Panc1 (cell line): ENCODE data around the gene URAD. TPM values are rescaled to one million over a fixed set of nuclear protein-coding genes. Genes with fewer than 3 reads are reported as not detected.

Experiments
- ATAC-seq: fragments of 200-7000 bp; cut with Tn5 transposase; 2 replicates; pipeline ENCODE4 v1.9.1; 2020; ENCODE audit warnings: mild to moderate bottlenecking, moderate library complexity
- BruUV-seq: library from RNA; stranded (reverse); fragments of 400-500 nt; replicated peaks from 2 replicates; lab custom pipeline; 2021; lab: Mats Ljungman, UMichigan
- CTCF ChIA-PET: fragments of 300-600 bp; sonication (Branson Sonifier 250); formaldehyde crosslinking; loops from one replicate; lab custom pipeline; 2022; ENCODE audit warnings: antibody characterized with exemption; lab: Charles Lee
- POLR2A ChIA-PET: fragments of 300-600 bp; sonication (Branson Sonifier 250); formaldehyde crosslinking; loops from one replicate; lab custom pipeline; 2022; ENCODE audit warnings: antibody characterized with exemption; lab: Charles Lee
- DNase-seq: peaks from one replicate; pipeline ENCODE4 v3.0.0-alpha.2; 2010; ENCODE audit warnings: low read depth, low spot score
- H3K27ac ChIP-seq: 2 replicates; pipeline ENCODE4 v1.5.1; 2011; ENCODE audit warnings: mild to moderate bottlenecking, low read length, inconsistent platforms
- H3K27me3 ChIP-seq: fragments of 200-500 bp; sonication (Bioruptor generic); 2 replicates; pipeline ENCODE4 v1.6.0; 2014; ENCODE audit warnings: low read length, inconsistent platforms; ENCODE audit not compliant: control insufficient read depth, insufficient read depth
- H3K36me3 ChIP-seq: fragments of 200-500 bp; sonication (Bioruptor generic); 2 replicates; pipeline ENCODE4 v1.5.1; 2014; ENCODE audit warnings: inconsistent platforms, mild to moderate bottlenecking, low read length, moderate library complexity; ENCODE audit not compliant: control insufficient read depth, insufficient read depth
- H3K4me1 ChIP-seq: 2 replicates; pipeline ENCODE4 v1.5.1; 2011; ENCODE audit warnings: inconsistent platforms, mild to moderate bottlenecking, low read length, moderate library complexity; ENCODE audit not compliant: control insufficient read depth, insufficient read depth
- H3K4me3 ChIP-seq, 2 experiments: 2 replicates each; pipeline ENCODE4 v1.5.1; 2011 to 2012; ENCODE audit warnings: low read depth in 2 of 2, low read length in 2 of 2, mild to moderate bottlenecking in 2 of 2, inconsistent platforms in 1 of 2, moderate library complexity in 1 of 2
- H3K9me3 ChIP-seq: fragments of 200-500 bp; sonication (Bioruptor generic); 2 replicates; pipeline ENCODE4 v1.5.1; 2014; ENCODE audit warnings: low read depth, mild to moderate bottlenecking, inconsistent platforms, low read length, moderate library complexity; ENCODE audit not compliant: control insufficient read depth, insufficient read depth
- CTCF ChIP-seq: fragments of 450-650 bp; IDR thresholded peaks from 2 replicates; pipeline ENCODE4 v1.5.1; 2017; ENCODE audit warnings: mild to moderate bottlenecking
- POLR2AphosphoS5 ChIP-seq: IDR thresholded peaks from 2 replicates; pipeline ENCODE4 v1.6.1; 2012; ENCODE audit warnings: mild to moderate bottlenecking, low read depth, low read length, moderate library complexity
- REST ChIP-seq, 2 experiments: IDR thresholded peaks; 2 replicates each; pipeline ENCODE4 v1.6.1; 2011 to 2012; ENCODE audit warnings: low read depth in 2 of 2, control low read depth in 1 of 2, low read length in 1 of 2, mild to moderate bottlenecking in 1 of 2, moderate library complexity in 1 of 2; ENCODE audit not compliant: insufficient read depth in 1 of 2
- SIN3A ChIP-seq: IDR thresholded peaks from 2 replicates; pipeline ENCODE4 v1.6.1; 2012; ENCODE audit warnings: low read depth, mild to moderate bottlenecking, low read length, moderate library complexity, borderline replicate concordance; ENCODE audit not compliant: insufficient read depth
- TCF7L2 ChIP-seq: IDR thresholded peaks from 2 replicates; pipeline ENCODE4 v1.6.1; 2011; ENCODE audit warnings: mild to moderate bottlenecking, low read depth, low read length, inconsistent platforms
- in situ Hi-C: cut with HindIII; loops from 2 replicates; pipeline ENCODE4 v1.10.0; 2016; ENCODE audit warnings: low sequenced_read_pairs, low pct_unique_long_range_greater_than_20kb
- intact Hi-C: fragments of 100-400 bp; cut with micrococcal nuclease; formaldehyde crosslinking; loops from one replicate; pipeline ENCODE4 v1.10.0; 2022; ENCODE audit not compliant: unreplicated experiment
- total RNA-seq: library from RNA; stranded (reverse); gene quantifications from one replicate; pipeline ENCODE4 v1.2.1, GENCODE V29; 2021; ENCODE audit not compliant: unreplicated experiment

URAD gene
- total RNA-seq, 1 experiment from 2014 or later, result not detected

GRCh38 chr13:27928805-27929753 lies 59.4 kb downstream of the URAD start:
- BruUV-seq, result no TSS peak
- TF ChIP-seq CTCF (no peak), TCF7L2 (no peak), SIN3A (no peak), POLR2AphosphoS5 (no peak), REST (IDR thresholded peaks at IDR 0.05; ENCODE audit: insufficient read depth in 1 of 2, low read depth in 2 of 2, low read length in 1 of 2) (no peak)
- ATAC-seq, result no peak
- ChIA-PET POLR2A (no interaction called here), CTCF (no interaction called here)
- no peaks in the 10 kb centered on the region for H3K36me3 ChIP-seq
- intact Hi-C loops, result no loop called here
- no peaks in the 10 kb centered on the region for H3K9me3 ChIP-seq
- in situ Hi-C loops, result no loop called here
- DNase-seq, result no peak
- no peaks in the 10 kb centered on the region for H3K27me3 ChIP-seq
- no peak overlapping the region for H3K4me3 ChIP-seq
- H3K27ac ChIP-seq, result no peak overlapping the region
- no peaks in the 10 kb centered on the region for H3K4me1 ChIP-seq

DNA sequence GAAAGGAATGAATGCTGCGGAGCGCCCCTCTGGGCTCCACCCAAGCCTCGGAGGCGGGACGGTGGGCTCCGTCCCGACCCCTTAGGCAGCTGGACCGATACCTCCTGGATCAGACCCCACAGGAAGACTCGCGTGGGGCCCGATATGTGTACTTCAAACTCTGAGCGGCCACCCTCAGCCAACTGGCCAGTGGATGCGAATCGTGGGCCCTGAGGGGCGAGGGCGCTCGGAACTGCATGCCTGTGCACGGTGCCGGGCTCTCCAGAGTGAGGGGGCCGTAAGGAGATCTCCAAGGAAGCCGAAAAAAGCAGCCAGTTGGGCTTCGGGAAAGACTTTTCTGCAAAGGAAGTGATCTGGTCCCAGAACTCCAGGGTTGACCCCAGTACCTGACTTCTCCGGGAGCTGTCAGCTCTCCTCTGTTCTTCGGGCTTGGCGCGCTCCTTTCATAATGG lies 60.1 kb downstream of the URAD start:
- BruUV-seq, result no TSS peak
- no peak for ATAC-seq
- ChIA-PET CTCF (no interaction called here), POLR2A (no interaction called here)
- Histone ChIP-seq H3K36me3 (no peaks in the 10 kb centered on the region), H3K4me1 (no peaks in the 10 kb centered on the region), H3K9me3 (no peaks in the 10 kb centered on the region), H3K4me3 (no peak overlapping the region), H3K27me3 (no peaks in the 10 kb centered on the region), H3K27ac (no peak overlapping the region)
- no peak for DNase-seq
- intact Hi-C loops (no loop called here), in situ Hi-C loops (no loop called here)
- no peak for TF ChIP-seq TCF7L2
- TF ChIP-seq POLR2AphosphoS5, result no peak
- no peak for TF ChIP-seq SIN3A
- TF ChIP-seq REST (IDR thresholded peaks at IDR 0.05; ENCODE audit: insufficient read depth in 1 of 2, low read depth in 2 of 2, low read length in 1 of 2), result no peak
- TF ChIP-seq CTCF, result no peak
